ENCODE measurements around the gene CPED1. TPM values are rescaled to one million over a fixed set of nuclear protein-coding genes. Genes with fewer than 3 reads are reported as not detected.

Gene CPED1
- polyA plus RNA-seq, 1 donor from 2014 or later = not detected

DNA sequence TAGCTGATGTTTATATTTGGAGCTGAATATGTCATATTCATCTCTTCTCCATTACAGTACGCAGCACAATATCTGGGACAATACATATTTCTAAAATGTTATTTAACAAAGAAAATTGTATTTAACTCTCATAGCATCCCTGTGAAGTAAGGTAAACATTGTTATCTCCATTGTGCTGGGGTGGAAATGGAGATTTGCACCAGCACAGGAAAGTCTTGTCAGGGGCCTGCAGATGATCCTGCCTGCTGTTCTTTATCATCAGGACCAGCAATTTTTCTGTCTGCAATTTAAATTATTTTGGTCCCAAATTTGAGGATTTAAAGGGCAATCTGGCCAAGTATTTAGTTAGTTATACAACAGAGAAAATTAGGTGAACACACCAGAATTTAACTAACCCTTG, 144.4 kb downstream of the CPED1 start:
- no peak for TF ChIP-seq EP300 (conservative IDR thresholded peaks at IDR 0.05; ENCODE audit: poor library complexity, severe bottlenecking)
- no peak for TF ChIP-seq TAF1 (IDR thresholded peaks at IDR 0.05; ENCODE audit: low read depth)
- no peak for TF ChIP-seq SMC3 (conservative IDR thresholded peaks at IDR 0.05; ENCODE audit: poor library complexity)
- TF ChIP-seq, protein P1, sequence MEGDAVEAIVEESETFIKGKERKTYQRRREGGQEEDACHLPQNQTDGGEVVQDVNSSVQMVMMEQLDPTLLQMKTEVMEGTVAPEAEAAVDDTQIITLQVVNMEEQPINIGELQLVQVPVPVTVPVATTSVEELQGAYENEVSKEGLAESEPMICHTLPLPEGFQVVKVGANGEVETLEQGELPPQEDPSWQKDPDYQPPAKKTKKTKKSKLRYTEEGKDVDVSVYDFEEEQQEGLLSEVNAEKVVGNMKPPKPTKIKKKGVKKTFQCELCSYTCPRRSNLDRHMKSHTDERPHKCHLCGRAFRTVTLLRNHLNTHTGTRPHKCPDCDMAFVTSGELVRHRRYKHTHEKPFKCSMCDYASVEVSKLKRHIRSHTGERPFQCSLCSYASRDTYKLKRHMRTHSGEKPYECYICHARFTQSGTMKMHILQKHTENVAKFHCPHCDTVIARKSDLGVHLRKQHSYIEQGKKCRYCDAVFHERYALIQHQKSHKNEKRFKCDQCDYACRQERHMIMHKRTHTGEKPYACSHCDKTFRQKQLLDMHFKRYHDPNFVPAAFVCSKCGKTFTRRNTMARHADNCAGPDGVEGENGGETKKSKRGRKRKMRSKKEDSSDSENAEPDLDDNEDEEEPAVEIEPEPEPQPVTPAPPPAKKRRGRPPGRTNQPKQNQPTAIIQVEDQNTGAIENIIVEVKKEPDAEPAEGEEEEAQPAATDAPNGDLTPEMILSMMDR (IDR thresholded peaks at IDR 0.05; ENCODE audit: poor library complexity, severe bottlenecking) = no peak
- TF ChIP-seq POLR2AphosphoS5 (IDR thresholded peaks at IDR 0.05) = no peak
- TF ChIP-seq, protein P2, sequence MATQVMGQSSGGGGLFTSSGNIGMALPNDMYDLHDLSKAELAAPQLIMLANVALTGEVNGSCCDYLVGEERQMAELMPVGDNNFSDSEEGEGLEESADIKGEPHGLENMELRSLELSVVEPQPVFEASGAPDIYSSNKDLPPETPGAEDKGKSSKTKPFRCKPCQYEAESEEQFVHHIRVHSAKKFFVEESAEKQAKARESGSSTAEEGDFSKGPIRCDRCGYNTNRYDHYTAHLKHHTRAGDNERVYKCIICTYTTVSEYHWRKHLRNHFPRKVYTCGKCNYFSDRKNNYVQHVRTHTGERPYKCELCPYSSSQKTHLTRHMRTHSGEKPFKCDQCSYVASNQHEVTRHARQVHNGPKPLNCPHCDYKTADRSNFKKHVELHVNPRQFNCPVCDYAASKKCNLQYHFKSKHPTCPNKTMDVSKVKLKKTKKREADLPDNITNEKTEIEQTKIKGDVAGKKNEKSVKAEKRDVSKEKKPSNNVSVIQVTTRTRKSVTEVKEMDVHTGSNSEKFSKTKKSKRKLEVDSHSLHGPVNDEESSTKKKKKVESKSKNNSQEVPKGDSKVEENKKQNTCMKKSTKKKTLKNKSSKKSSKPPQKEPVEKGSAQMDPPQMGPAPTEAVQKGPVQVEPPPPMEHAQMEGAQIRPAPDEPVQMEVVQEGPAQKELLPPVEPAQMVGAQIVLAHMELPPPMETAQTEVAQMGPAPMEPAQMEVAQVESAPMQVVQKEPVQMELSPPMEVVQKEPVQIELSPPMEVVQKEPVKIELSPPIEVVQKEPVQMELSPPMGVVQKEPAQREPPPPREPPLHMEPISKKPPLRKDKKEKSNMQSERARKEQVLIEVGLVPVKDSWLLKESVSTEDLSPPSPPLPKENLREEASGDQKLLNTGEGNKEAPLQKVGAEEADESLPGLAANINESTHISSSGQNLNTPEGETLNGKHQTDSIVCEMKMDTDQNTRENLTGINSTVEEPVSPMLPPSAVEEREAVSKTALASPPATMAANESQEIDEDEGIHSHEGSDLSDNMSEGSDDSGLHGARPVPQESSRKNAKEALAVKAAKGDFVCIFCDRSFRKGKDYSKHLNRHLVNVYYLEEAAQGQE (IDR thresholded peaks at IDR 0.05; ENCODE audit: borderline replicate concordance) = no peak
- no peak for TF ChIP-seq RAD21 (conservative IDR thresholded peaks at IDR 0.05)
- TF ChIP-seq EZH2 (IDR thresholded peaks at IDR 0.05; ENCODE audit: borderline replicate concordance, insufficient read depth, low read length, poor library complexity, severe bottlenecking) = no peak
- no peak for TF ChIP-seq MXI1 (conservative IDR thresholded peaks at IDR 0.05; ENCODE audit: poor library complexity, severe bottlenecking)
- no peak overlapping the region for H3K9ac ChIP-seq (ENCODE audit: low read length)
- H3K79me2 ChIP-seq (replicated peaks; ENCODE audit: insufficient read depth, low read length) = no peaks in the 10 kb centered on the region
- H4K20me1 ChIP-seq (ENCODE audit: insufficient read depth) = no peaks in the 10 kb centered on the region
- no peak overlapping the region for H3K4me3 ChIP-seq (ENCODE audit: low read length)
- H2AFZ ChIP-seq (ENCODE audit: low read depth, low read length) = no peak overlapping the region
- H3K9me3 ChIP-seq (ENCODE audit: low read length) = no peaks in the 10 kb centered on the region
- no peaks in the 10 kb centered on the region for H3F3A ChIP-seq (ENCODE audit: insufficient read depth, low read length, poor library complexity, severe bottlenecking)
- H3K27me3 ChIP-seq (ENCODE audit: insufficient read depth, low read depth, low read length) = no peaks in the 10 kb centered on the region
- H3K36me3 ChIP-seq (ENCODE audit: insufficient read depth, low read length) = no peaks in the 10 kb centered on the region
- H3K9me2 ChIP-seq (ENCODE audit: insufficient read depth, low read length) = no peaks in the 10 kb centered on the region
- no peak overlapping the region for H3K27ac ChIP-seq (ENCODE audit: low read length)
- no peak overlapping the region for H3K4me2 ChIP-seq (ENCODE audit: low read length)

DNA sequence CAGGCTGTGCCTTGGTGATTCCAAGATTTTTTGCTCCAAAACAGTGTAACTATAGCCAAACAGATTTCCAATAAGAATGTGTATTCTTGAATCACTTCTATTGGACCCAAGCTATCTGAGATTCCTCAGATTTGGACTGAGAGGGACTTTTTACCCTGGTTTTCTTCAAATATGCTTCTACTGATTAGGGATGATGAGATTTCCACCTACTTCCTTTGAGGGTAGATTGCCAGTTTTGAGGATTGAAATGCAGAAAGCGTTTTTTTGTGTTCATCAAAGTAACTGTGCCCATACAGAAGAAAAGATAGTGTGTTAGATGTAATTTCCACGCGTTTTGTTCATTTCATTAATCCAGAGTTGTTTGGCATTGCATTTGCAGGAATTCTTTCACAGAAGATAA, 144.9 kb downstream of the CPED1 start:
- Histone ChIP-seq H3K36me3 (ENCODE audit: insufficient read depth, low read length) (no peaks in the 10 kb centered on the region), H3K79me2 (replicated peaks; ENCODE audit: insufficient read depth, low read length) (no peaks in the 10 kb centered on the region), H3K9ac (ENCODE audit: low read length) (no peak overlapping the region), H4K20me1 (ENCODE audit: insufficient read depth) (no peaks in the 10 kb centered on the region), H3K9me2 (ENCODE audit: insufficient read depth, low read length) (no peaks in the 10 kb centered on the region), H3K9me3 (ENCODE audit: low read length) (no peaks in the 10 kb centered on the region), H3K27me3 (ENCODE audit: insufficient read depth, low read depth, low read length) (no peaks in the 10 kb centered on the region), H3F3A (ENCODE audit: insufficient read depth, low read length, poor library complexity, severe bottlenecking) (no peaks in the 10 kb centered on the region), H3K27ac (ENCODE audit: low read length) (no peak overlapping the region), H3K4me2 (ENCODE audit: low read length) (no peak overlapping the region), H3K4me3 (ENCODE audit: low read length) (no peak overlapping the region), H2AFZ (ENCODE audit: low read depth, low read length) (no peak overlapping the region)
- TF ChIP-seq, protein P2 (IDR thresholded peaks at IDR 0.05; ENCODE audit: borderline replicate concordance) = no peak
- TF ChIP-seq EP300 (conservative IDR thresholded peaks at IDR 0.05; ENCODE audit: poor library complexity, severe bottlenecking) = no peak
- no peak for TF ChIP-seq SMC3 (conservative IDR thresholded peaks at IDR 0.05; ENCODE audit: poor library complexity)
- no peak for TF ChIP-seq TAF1 (IDR thresholded peaks at IDR 0.05; ENCODE audit: low read depth)
- no peak for TF ChIP-seq MXI1 (conservative IDR thresholded peaks at IDR 0.05; ENCODE audit: poor library complexity, severe bottlenecking)
- TF ChIP-seq, protein P1 (IDR thresholded peaks at IDR 0.05; ENCODE audit: poor library complexity, severe bottlenecking) = no peak
- TF ChIP-seq POLR2AphosphoS5 (IDR thresholded peaks at IDR 0.05) = no peak
- no peak for TF ChIP-seq EZH2 (IDR thresholded peaks at IDR 0.05; ENCODE audit: borderline replicate concordance, insufficient read depth, low read length, poor library complexity, severe bottlenecking)
- no peak for TF ChIP-seq RAD21 (conservative IDR thresholded peaks at IDR 0.05)
